ENCODE measurements around the gene NIT1. TPM values are rescaled to one million over a fixed set of nuclear protein-coding genes. Genes with fewer than 3 reads are reported as not detected.
A peak's percentile ranks its signal among the peaks of the same experiment; 100 is the strongest.

The NIT1 gene
- total RNA-seq, 1 experiment from 2014 or later: 39.6 TPM

- no peaks in the 10 kb centered on the region for H3K27me3 Mint-ChIP-seq (ENCODE audit: low read depth)
- Histone ChIP-seq H3K14ac (ENCODE audit: insufficient read depth, low read length) (no peak overlapping the region), H3K18ac (ENCODE audit: insufficient read length, low read depth, low read length) (no peak overlapping the region), H3K79me2 (ENCODE audit: insufficient read depth, low read length) (no peaks in the 10 kb centered on the region), H3K4me1 (ENCODE audit: insufficient read depth, low read length) (no peaks in the 10 kb centered on the region), H3K9ac (ENCODE audit: extremely low read depth, insufficient read length, low read length) (no peak overlapping the region), H3T11ph (ENCODE audit: low read length) (no peak overlapping the region), H3K27ac (ENCODE audit: insufficient read length, low read depth, low read length) (no peak overlapping the region), H2BK120ac (ENCODE audit: low read depth, low read length, poor library complexity, severe bottlenecking) (no peak overlapping the region), H3K9me3 (ENCODE audit: control insufficient read depth, low read depth, low read length) (no peaks in the 10 kb centered on the region), H3K79me1 (ENCODE audit: insufficient read depth, low read depth, low read length, poor library complexity, severe bottlenecking) (no peaks in the 10 kb centered on the region), H2AFZ (ENCODE audit: low read length) (no peak overlapping the region), H3K56ac (ENCODE audit: insufficient read length, low read depth, low read length) (no peak overlapping the region), H3K23ac (ENCODE audit: insufficient read length, low read depth, low read length) (no peak overlapping the region), H2BK12ac (ENCODE audit: insufficient read length, low read depth, low read length) (no peak overlapping the region), H4K5ac (ENCODE audit: insufficient read length, low read depth, low read length) (no peak overlapping the region), H4K20me1 (ENCODE audit: control insufficient read depth, insufficient read depth, insufficient read length) (no peaks in the 10 kb centered on the region), H3K23me2 (ENCODE audit: insufficient read length, low read depth, low read length, poor library complexity, severe bottlenecking) (no peaks in the 10 kb centered on the region), H2BK5ac (ENCODE audit: insufficient read length, low read length) (no peak overlapping the region), H4K91ac (ENCODE audit: insufficient read length, low read depth, low read length) (no peak overlapping the region), H3K27me3 (ENCODE audit: insufficient read depth, low read length) (no peaks in the 10 kb centered on the region), H4K8ac (replicated peaks; ENCODE audit: insufficient read length, low read depth, low read length) (no peak overlapping the region), H2BK15ac (ENCODE audit: low read depth, low read length) (no peak overlapping the region), H3K4ac (ENCODE audit: low read depth, low read length) (no peak overlapping the region), H2BK20ac (ENCODE audit: low read depth, low read length, poor library complexity, severe bottlenecking) (peak overlapping the region; percentile 78), H3K4me2 (ENCODE audit: insufficient read depth, insufficient read length, low read length) (peak overlapping the region; percentile 69), H2AK5ac (ENCODE audit: insufficient read length, low read length) (no peak overlapping the region)
- H3K36me3 Mint-ChIP-seq (ENCODE audit: insufficient read depth in 1 of 3, low read depth in 3 of 3): peaks cover 9 to 15% (median 14%) of the 10 kb centered on the region in 3 experiments; a peak in 6 of 7 replicates
- H3K9me3 Mint-ChIP-seq: no peaks in the 10 kb centered on the region
- peak overlapping the region; percentile 99 to 100 for H3K4me3 Mint-ChIP-seq
- DNase-seq: no peak
- no CpG with 5 or more reads among the region's 9 CpGs for WGBS (ENCODE audit: extremely low coverage, insufficient read length, low lambda C conversion rate)
- no peak for TF ChIP-seq CTCF (conservative IDR thresholded peaks at IDR 0.05)
- H3K27ac Mint-ChIP-seq: peak overlapping the region; percentile 44 to 92 (median 70); a peak in 3 of 7 replicates
- H3K4me1 Mint-ChIP-seq: peaks cover 8 to 10% of the 10 kb centered on the region in 2 experiments
These were observed 35.3 kb downstream of the NIT1 start for GRCh38 chr1:161153176-161153575.
